ENCODE results near the gene PSORS1C1.
"Not testable (repeated sequence)": the region's sequence is repeated elsewhere in the genome, so short reads cannot be mapped to it uniquely, and the experiment has no call there.

The PSORS1C1 gene

DNA sequence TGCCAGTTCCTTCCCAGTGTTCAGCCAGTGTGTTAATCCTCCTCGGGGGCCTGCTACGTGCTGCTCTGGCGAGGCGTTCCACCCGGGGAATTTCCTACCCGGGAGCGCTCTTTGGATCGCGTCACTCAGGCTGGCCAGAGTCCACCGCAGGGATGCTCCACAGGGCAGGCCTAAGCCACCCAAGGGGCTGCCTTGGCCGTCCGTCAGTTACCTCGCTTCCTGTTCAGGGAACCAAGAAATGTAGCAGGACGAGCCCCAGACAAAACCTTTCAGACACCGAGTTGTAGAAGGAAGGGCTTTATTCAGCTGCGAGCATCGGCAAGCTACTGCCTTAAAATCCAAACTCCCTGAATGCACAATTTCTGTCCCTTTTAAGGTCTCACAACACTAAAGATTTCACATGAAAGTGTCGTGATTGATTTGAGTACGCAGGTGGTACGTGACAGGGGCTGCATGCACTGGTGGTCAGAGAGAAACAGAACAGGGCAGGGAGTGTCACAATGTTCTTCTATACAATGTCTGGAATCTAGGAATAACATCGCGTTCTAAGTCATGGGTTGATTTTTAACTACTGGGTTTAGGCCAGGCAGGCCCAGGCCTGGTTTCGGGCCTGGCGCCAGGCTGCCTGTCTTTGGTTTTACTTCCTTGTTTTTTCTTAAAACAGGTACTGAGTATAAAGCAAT, 71.6 kb downstream of the PSORS1C1 start:
- no peak for DNase-seq (ENCODE audit: low read depth in 1 of 2, low spot score in 1 of 2)
- in situ Hi-C loops (cut with HindIII; ENCODE audit: low pct_unique_long_range_greater_than_20kb, low sequenced_read_pairs), result no loop called here
- TF ChIP-seq JUND (IDR thresholded peaks at IDR 0.05; ENCODE audit: low read depth), result no peak

DNA sequence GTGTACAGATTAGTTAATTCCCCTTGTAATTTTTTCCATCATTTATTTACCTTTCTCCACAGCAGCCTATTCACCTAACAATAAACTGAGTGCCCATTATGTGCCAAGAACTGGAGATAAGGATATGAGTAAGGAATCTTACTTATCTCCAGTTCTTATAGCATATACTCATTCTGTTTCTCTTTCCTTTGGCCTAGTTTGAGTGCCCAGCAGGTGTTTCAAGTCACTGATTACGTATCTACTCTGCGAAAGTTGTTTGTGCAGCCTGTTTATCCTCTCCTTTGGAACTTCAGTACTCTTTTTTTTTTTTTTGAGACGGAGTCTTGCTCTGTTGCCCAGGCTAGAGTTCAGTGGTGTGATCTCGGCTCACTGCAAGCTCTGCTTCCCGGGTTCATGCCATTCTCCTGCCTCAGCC, 73.2 kb downstream of the PSORS1C1 start:
- no peak for DNase-seq (ENCODE audit: low read depth in 1 of 2, low spot score in 1 of 2)
- in situ Hi-C loops (cut with HindIII; ENCODE audit: low pct_unique_long_range_greater_than_20kb, low sequenced_read_pairs), result no loop called here

DNA sequence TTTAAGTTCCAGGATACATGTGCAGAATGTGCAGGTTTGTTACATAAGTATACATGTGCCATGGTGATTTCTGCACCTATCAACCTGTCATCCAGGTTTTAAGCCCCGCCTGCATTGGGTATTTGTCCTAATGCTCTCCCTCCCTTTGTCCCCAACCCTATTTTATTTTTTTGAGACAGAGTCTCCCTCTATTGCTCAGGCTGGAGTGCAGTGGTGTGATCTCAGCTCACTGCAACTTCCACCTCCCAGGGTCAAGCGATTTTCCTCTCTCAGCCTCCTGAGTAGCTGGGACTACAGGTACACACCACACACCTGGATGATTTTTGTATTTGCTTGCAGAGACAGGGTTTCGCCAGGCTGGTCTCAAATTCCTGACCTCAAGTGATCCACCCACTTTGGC, 74.6 kb downstream of the PSORS1C1 start:
- in situ Hi-C loops (cut with HindIII; ENCODE audit: low pct_unique_long_range_greater_than_20kb, low sequenced_read_pairs), result not testable (repeated sequence)

More for the DNA sequence above, 73.2 kb downstream of the PSORS1C1 start:
- TF ChIP-seq JUND (IDR thresholded peaks at IDR 0.05; ENCODE audit: low read depth), result no peak

More for the DNA sequence above, 74.6 kb downstream of the PSORS1C1 start:
- DNase-seq (ENCODE audit: low read depth in 1 of 2, low spot score in 1 of 2), result not testable (repeated sequence)

Data from T47D (cell line).